GM18517 (cell line): Measurements from ENCODE around the gene JAKMIP1.
A peak's percentile ranks its signal among the peaks of the same experiment; 100 is the strongest.

Experiments
- ATAC-seq: cut with Tn5 transposase; IDR thresholded peaks from one replicate; pipeline ENCODE4 v1.9.1; 2021; ENCODE audit warnings: mild to moderate bottlenecking, moderate library complexity; ENCODE audit not compliant: unreplicated experiment

Gene JAKMIP1

GRCh38 chr4:6200011-6200921 lies at the start of gene JAKMIP1:
TSS of gene JAKMIP1 (minus strand) at chr4:6200549. CDS start at chr4:6112850, 87,699 bp downstream.
- ATAC-seq = peak; percentile 88

GRCh38 chr4:6248394-6248793 lies 48.0 kb upstream of the JAKMIP1 start:
- ATAC-seq = no peak

- ATAC-seq = no peak
Measured at GRCh38 chr4:6246170-6246634, 45.9 kb upstream of the JAKMIP1 start.

- no peak for ATAC-seq
Measured at GRCh38 chr4:6245246-6246169, 45.2 kb upstream of the JAKMIP1 start.

- no peak for ATAC-seq
Measured at GRCh38 chr4:6242271-6243029, 42.1 kb upstream of the JAKMIP1 start.

- ATAC-seq = no peak
Measured at GRCh38 chr4:6241062-6241845, 40.9 kb upstream of the JAKMIP1 start.

- ATAC-seq = no peak
Measured at GRCh38 chr4:6239968-6240367, 39.6 kb upstream of the JAKMIP1 start.

- no peak for ATAC-seq
Measured at GRCh38 chr4:6239486-6239885, 39.1 kb upstream of the JAKMIP1 start.

- ATAC-seq = no peak
Measured at GRCh38 chr4:6236816-6237390, 36.6 kb upstream of the JAKMIP1 start.

GRCh38 chr4:6235901-6236640 lies 35.7 kb upstream of the JAKMIP1 start:
- ATAC-seq = no peak

GRCh38 chr4:6235012-6235411 lies 34.7 kb upstream of the JAKMIP1 start:
- no peak for ATAC-seq

- no peak for ATAC-seq
Measured at GRCh38 chr4:6233929-6234328, 33.6 kb upstream of the JAKMIP1 start.

- no peak for ATAC-seq
Measured at GRCh38 chr4:6232836-6233785, 32.8 kb upstream of the JAKMIP1 start.

- no peak for ATAC-seq
Measured at GRCh38 chr4:6231663-6232165, 31.4 kb upstream of the JAKMIP1 start.

GRCh38 chr4:6230827-6231662 lies 30.7 kb upstream of the JAKMIP1 start:
- no peak for ATAC-seq

- no peak for ATAC-seq
Measured at GRCh38 chr4:6230502-6230785, 30.1 kb upstream of the JAKMIP1 start.
